Esophagus muscularis mucosa (tissue), 4 donors: ENCODE results near the gene ATF7.

Experiments used
- EP300 ChIP-seq: sonication (generic); formaldehyde crosslinking; IDR thresholded peaks from one replicate; pipeline ENCODE4 v1.6.1; 2017; ENCODE audit warnings: antibody characterized with exemption
- POLR2A ChIP-seq: fragments of 450-650 bp; IDR thresholded peaks from one replicate; pipeline ENCODE4 v1.6.1; 2017; ENCODE audit warnings: antibody characterized with exemption, moderate library complexity, mild to moderate bottlenecking, low read depth
- POLR2AphosphoS5 ChIP-seq, 2 donors: sonication (generic); formaldehyde crosslinking; IDR thresholded peaks; one replicate each; pipeline ENCODE4 v1.6.1; 2017; ENCODE audit warnings: antibody characterized with exemption in 2 of 2
- TF ChIP-seq, protein P1 (sequence below), 3 experiments: fragments of 200-600 bp in 2 of 3; fragments of 450-650 bp in 1 of 3; sonication (generic) in 2 of 3; IDR thresholded peaks; one replicate each; pipeline ENCODE4 v1.5.1; 2017 to 2019; ENCODE audit warnings: antibody characterized with exemption in 3 of 3, mild to moderate bottlenecking in 2 of 3, moderate library complexity in 1 of 3

GRCh38 chr12:53538209-53538689 lies 87.9 kb downstream of the ATF7 start:
- TF ChIP-seq, protein P1, sequence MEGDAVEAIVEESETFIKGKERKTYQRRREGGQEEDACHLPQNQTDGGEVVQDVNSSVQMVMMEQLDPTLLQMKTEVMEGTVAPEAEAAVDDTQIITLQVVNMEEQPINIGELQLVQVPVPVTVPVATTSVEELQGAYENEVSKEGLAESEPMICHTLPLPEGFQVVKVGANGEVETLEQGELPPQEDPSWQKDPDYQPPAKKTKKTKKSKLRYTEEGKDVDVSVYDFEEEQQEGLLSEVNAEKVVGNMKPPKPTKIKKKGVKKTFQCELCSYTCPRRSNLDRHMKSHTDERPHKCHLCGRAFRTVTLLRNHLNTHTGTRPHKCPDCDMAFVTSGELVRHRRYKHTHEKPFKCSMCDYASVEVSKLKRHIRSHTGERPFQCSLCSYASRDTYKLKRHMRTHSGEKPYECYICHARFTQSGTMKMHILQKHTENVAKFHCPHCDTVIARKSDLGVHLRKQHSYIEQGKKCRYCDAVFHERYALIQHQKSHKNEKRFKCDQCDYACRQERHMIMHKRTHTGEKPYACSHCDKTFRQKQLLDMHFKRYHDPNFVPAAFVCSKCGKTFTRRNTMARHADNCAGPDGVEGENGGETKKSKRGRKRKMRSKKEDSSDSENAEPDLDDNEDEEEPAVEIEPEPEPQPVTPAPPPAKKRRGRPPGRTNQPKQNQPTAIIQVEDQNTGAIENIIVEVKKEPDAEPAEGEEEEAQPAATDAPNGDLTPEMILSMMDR (IDR thresholded peaks at IDR 0.05), result no peak
- peak; percentile 12 to 17 for TF ChIP-seq POLR2AphosphoS5 (IDR thresholded peaks at IDR 0.05)
- TF ChIP-seq POLR2A, result no peak
- TF ChIP-seq EP300, result no peak
